Vagina (tissue), 2 donors: ENCODE results near the gene SLCO2A1.

ENCODE experiments used
- CTCF ChIP-seq, 3 experiments: fragments of 450-650 bp in 2 of 3; fragments of 200-600 bp in 1 of 3; sonication (generic) in 1 of 3; IDR thresholded peaks; one replicate each; pipeline ENCODE4 v1.5.1; 2017 to 2019; ENCODE audit warnings: antibody characterized with exemption in 3 of 3, mild to moderate bottlenecking in 2 of 3, moderate library complexity in 2 of 3
- POLR2A ChIP-seq, 2 donors: fragments of 450-650 bp; IDR thresholded peaks; one replicate each; pipeline ENCODE4 v1.6.1; 2017; ENCODE audit warnings: antibody characterized with exemption in 2 of 2, mild to moderate bottlenecking in 2 of 2, moderate library complexity in 2 of 2

DNA sequence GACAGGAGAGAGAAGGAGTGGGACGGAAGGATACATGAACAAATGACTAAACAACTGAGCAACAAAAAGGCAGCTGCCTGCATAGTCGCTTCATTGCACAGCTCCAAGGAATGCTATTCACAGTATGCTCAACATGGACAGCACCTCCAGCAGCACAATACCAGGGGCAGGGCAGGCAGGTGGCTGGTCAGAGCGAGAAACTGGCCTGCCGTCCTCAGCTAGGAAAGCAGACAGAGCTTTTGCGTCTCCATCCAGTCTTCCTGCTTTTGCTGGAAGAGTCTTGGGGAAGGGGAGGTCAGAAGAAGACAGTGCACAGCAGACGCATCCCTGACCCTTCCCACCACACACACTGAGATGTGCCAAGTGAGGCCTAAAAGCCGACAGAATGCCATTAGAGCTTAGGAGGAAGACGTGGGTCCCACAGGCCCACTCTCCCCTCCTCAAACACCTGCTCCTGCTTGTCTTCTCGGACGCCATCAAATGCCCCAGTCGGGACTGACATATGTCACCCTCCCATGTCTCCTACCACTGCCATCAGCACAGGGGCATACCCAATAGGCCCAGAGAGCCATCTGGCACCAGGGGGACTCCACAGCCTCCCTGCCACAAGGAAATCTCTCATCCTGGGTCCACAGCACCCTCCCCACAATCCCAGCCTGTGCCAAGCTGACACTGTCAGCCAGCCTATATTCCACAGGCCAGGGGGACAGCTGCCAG, 137.9 kb downstream of the SLCO2A1 start:
- TF ChIP-seq CTCF (IDR thresholded peaks at IDR 0.05): no peak
- TF ChIP-seq POLR2A (IDR thresholded peaks at IDR 0.05): no peak
